ENCODE results near the gene RBM39. TPM values are rescaled to one million over a fixed set of nuclear protein-coding genes. Genes with fewer than 3 reads are reported as not detected.
A peak's percentile ranks its signal among the peaks of the same experiment; 100 is the strongest.

The RBM39 gene
- total and polyA plus RNA-seq, 10 of the 15 experiments (the other 5 are each of a cell fraction or from before 2014, with no cell fraction given) = 135 to 280 (median 217) TPM

GRCh38 chr20:35699127-35699956 is 42.7 kb downstream of the RBM39 start, which contains the start of the genes NFS1 and ROMO1 (continued):
- TF ChIP-seq E2F4 (IDR thresholded peaks at IDR 0.05; ENCODE audit: low read depth, low read length) = no peak
- TF ChIP-seq RFX5 (IDR thresholded peaks at IDR 0.05; ENCODE audit: low read depth, low read length) = no peak
- no peak for TF ChIP-seq MEF2B (IDR thresholded peaks at IDR 0.05; ENCODE audit: partially characterized antibody, poor library complexity, severe bottlenecking)
- TF ChIP-seq IRF4 (IDR thresholded peaks at IDR 0.05; ENCODE audit: low read depth, low read length) = no peak
- no peak for TF ChIP-seq BRCA1 (IDR thresholded peaks at IDR 0.05; ENCODE audit: low read depth, low read length)
- no peak for TF ChIP-seq PAX5 (IDR thresholded peaks at IDR 0.05; ENCODE audit: borderline replicate concordance, low read depth, low read length)
- peak; percentile 33; the same call in 1 of the 2 replicates for TF ChIP-seq SREBF1 (IDR thresholded peaks at IDR 0.05; ENCODE audit: low read length)
- TF ChIP-seq IKZF1 (conservative IDR thresholded peaks at IDR 0.05) = peak; percentile 79
- no peak for TF ChIP-seq CUX1 (IDR thresholded peaks at IDR 0.05; ENCODE audit: insufficient replicate concordance, low read depth, low read length)
- no peak for TF ChIP-seq CHD4 (IDR thresholded peaks at IDR 0.05)
- TF ChIP-seq NFYA (IDR thresholded peaks at IDR 0.05; ENCODE audit: borderline replicate concordance, low read depth, low read length) = no peak
- no peak for TF ChIP-seq ZNF622 (IDR thresholded peaks at IDR 0.05)
- no peak for TF ChIP-seq IRF5 (IDR thresholded peaks at IDR 0.05; ENCODE audit: borderline replicate concordance)
- TF ChIP-seq TARDBP (IDR thresholded peaks at IDR 0.05; ENCODE audit: borderline replicate concordance) = no peak
- peak; percentile 13 to 24 (median 18); a peak in 3 of 6 replicates for TF ChIP-seq CTCF (IDR thresholded peaks at IDR 0.05 in 2 of 3, conservative IDR thresholded peaks at IDR 0.05 in 1 of 3; ENCODE audit: control insufficient read depth in 2 of 3, extremely low read depth in 1 of 3, insufficient read depth in 1 of 3, low read depth in 3 of 3, low read length in 3 of 3)
- 0 out of 2 replicates have a peak, but pooled peaks have one; percentile 50 for TF ChIP-seq ASH2L (IDR thresholded peaks at IDR 0.05; ENCODE audit: borderline replicate concordance, low read depth)
- peak; percentile 71 for TF ChIP-seq HCFC1 (IDR thresholded peaks at IDR 0.05; ENCODE audit: low read length)
- 0 out of 2 replicates have a peak, but pooled peaks have one; percentile 51 for TF ChIP-seq CBX5 (IDR thresholded peaks at IDR 0.05; ENCODE audit: low read depth)
- TF ChIP-seq USF2 (IDR thresholded peaks at IDR 0.05; ENCODE audit: borderline replicate concordance, low read depth, low read length) = no peak

All from GM12878 (cell line).